Pons (tissue), 1 donor: ENCODE data around the gene EGR1.

Experiments
- DNase-seq: peaks from one replicate; pipeline ENCODE4 v3.0.0-alpha.2; 2016; ENCODE audit warnings: low spot score

The EGR1 gene

GRCh38 chr5:138465261-138466124, at the start of gene EGR1:
Gene EGR1 (plus strand): TSS chr5:138465479. CDS start chr5:138465762, 283 bp downstream.
- peak; percentile 96 for DNase-seq

DNA sequence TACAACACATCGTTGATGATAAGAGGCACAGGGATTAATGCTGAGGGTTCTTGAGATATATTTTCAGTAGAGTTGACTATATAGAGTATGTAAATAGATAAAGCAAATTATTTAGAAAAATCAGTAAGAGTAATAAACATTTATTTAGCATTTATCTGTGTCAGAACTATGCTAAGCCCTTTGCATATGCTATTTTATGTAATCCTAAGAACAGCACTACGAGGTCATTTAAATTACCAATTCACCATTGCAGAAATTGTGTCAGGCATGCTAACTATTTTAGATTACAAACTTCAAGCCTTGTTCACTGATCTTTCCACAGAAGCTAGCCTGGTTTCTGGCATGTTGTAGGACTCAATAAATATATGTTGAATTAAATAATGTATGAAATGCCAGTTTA, 46.8 kb upstream of the EGR1 start:
- DNase-seq: no peak

DNA sequence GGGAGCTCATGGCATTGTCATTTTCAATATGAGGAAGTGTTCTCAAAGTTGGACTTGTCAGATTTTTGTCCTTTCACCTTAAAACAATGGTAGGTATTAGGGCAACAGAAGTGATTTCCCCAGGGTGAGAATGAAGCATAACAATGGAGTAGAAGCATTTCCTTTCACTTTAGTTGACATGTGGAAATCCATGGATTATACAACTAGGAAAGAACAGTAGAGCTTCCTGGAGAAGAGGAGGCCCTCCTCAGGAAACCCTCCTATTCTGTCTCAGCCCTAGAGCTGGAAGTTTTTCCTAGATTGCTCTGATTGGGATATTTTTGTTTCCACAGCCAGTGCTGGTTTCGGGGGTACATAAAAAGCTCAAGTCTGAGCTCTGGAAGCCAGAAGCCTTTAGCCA, 40.2 kb upstream of the EGR1 start:
- no peak for DNase-seq

- no peak for DNase-seq
These were observed 29.3 kb upstream of the EGR1 start for GRCh38 chr5:138435943-138436342.

GRCh38 chr5:138438003-138438723, 27.1 kb upstream of the EGR1 start:
- DNase-seq: no peak

DNA sequence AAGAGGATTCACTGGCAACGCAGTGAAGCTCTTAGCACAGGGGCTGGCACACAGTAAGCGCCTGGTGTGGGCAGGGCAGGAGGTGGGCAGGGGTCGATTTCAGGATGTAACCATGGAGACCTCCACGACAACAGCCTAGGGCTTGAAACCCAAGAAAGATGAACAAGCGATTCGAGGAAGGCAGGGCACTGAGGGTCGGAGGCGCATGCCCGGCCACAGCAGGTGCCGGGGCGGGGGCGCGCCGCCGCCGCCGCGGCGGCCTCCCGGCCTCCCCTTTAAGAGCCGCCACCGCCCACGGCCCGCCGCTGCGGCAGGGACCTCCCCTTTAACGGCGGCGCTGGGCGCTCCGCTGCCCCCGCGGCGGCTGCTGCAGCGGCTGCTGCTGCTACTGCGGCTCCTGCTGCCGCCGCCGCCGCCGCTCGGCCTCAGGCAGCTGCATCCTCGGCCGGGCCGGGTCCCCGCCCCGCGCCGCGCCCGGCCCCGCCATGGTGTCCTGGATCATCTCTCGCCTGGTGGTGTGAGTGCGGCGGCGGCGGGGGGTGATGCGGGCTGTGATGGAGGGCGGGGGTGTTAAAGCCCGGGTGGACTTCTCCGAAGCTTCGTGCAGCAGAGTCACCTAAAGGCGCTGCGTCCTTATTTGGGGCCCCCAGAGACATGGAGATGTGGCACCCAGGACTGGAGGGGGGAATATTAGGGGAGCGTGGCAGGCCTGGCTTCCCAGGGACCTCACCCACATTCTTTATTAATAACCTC, 26.4 kb upstream of the EGR1 start, which contains the start of gene REEP2:
TSS of gene REEP2 (plus strand) at position 334 of the 753 bp plus-strand sequence. CDS start at position 486, 152 bp downstream.
- DNase-seq: no peak

- DNase-seq: no peak
These were observed 25.7 kb upstream of the EGR1 start for GRCh38 chr5:138439477-138440158.

- DNase-seq: no peak
These were observed 24.9 kb upstream of the EGR1 start for GRCh38 chr5:138440159-138441073.

DNA sequence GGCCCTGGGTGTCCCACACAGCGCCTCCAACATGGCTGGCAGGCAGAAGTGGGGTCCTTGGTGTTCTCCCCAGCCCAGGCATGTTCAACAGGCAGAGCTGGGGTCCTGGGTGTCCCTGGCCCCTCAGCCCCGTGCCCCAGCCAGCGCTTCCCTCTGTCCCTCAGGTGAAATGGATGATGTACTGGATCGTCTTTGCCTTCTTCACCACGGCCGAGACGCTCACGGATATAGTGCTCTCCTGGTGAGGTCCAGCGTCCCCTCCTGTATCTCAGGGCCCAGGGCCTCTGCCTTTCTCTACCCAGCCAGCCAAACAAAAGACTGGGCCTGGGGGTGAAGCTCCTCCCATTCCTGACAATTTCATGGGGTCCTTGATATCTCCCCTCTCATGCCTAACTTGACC, 24.1 kb upstream of the EGR1 start:
- DNase-seq: no peak

GRCh38 chr5:138444078-138444773, 21.1 kb upstream of the EGR1 start:
- DNase-seq: no peak

- no peak for DNase-seq
These were observed 20.3 kb upstream of the EGR1 start for GRCh38 chr5:138444774-138445546.

DNA sequence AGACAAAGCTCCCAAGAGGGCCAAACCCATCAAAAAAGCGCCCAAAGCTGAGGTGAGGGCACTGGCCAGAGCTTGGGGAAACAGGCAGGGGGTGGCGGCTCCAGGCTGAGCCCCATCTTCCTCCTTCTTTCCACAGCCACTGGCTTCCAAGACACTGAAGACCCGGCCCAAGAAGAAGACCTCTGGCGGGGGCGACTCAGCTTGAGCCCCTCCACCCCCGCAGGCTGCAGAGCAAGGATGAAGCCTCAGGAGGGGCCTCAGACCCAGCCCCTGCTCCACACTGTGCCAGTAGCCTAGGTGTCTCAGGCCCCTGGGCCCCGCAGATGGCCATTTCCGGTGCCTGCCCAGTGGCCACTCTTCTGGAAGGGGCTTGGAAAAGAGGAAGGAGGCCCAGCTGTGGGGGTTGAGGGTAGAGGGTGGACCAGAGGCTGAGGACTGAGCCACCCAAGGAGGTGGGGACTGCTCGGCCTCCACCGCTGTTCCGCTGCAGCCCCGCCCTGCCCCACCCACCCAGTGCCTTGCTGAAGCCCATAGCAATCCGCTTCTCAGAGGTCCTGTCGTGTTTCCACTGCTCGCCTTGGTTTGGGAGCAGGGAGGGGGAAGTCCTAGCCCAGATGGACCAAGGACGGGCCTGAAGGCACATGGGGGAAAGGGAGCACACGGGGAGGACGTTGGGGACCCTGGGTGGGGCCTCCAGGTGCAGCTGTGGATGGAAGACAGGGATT, 19.6 kb upstream of the EGR1 start:
- DNase-seq: no peak

GRCh38 chr5:138448070-138448469, 17.2 kb upstream of the EGR1 start:
- no peak for DNase-seq

DNA sequence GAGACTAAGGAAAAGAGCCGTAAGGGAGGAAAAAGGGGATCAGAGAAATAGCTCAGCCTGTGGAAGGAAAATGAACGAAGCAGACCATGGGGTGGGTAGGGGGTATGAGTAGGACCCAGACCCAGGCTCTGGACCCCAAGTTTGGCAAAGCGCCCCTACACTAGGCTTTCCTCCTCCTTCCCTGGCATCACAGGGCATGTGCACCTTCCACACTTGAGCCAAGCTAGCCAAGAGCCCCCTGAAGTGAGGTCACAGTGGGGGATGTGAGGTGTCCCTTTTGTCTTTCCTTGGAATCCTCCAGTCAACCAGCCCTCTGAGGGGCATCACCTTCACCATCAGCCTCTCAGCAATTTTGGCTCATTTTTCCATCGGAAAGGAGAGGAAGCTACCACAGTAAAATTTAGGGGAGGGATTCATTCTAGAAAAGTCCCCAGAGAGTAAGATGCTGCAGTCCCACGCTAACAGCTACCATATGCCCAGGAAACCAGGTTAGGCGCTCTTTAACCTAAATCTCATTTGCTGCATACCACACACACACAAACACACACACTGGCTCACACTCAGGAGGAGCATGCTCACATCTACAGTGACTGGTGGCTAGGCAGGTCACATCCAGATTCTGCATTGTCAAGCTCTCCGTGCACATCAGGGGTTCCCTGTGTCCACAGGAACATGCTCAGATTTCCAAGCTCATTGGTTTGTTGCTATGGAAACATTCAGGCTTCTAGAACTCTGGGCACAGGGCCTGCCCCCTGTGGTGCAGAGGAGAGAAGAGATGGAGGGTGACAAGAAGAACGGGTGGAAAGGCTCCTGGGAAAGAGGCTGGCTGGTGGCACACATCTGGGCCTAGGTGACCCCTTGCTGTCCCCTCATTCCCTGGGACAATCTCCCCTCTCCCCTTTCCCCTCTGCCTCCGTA, 16.5 kb upstream of the EGR1 start:
- no peak for DNase-seq

DNA sequence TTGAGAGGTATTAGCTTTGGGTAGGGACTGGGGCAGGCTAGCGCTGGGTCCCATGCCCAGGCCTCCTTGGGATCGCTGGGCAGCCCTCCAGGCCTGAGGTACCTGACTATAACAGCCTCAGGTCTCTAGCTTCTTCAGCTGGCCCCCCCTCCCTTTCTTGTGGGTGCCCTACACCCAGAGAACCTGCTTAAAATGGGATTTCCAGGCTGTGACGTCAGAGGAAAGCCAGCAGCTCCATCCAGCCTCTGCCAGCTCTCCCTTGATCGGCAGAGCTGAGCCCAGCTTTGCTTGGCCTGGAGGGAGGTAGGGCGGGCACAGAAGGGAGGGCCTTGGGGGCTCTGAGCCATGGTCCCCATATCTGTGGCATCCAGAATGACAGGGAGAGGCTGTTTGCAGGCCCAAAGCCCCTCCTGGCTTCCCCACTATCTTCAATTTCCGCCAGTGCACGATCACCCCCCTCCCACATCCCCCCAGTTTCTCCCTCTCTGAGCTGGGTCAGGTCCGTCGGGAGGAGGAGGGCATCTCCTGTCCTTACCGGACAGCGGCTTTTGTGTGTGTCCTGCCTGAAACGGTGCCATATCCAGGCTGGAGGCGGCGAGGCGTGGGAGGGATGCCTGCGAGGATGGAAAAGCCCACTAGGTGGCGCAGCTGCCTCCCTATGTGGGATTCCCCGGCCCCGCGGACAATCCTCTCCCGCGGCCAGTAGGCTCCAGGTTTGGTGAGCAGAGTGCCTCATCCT, 15.6 kb upstream of the EGR1 start:
- peak; percentile 65 for DNase-seq

GRCh38 chr5:138450971-138451370, 14.3 kb upstream of the EGR1 start:
- DNase-seq: no peak

- DNase-seq: no peak
These were observed 12.6 kb upstream of the EGR1 start for GRCh38 chr5:138452720-138453119.
